Measurements from ENCODE around the gene CCDC116. TPM values are rescaled to one million over a fixed set of nuclear protein-coding genes. Genes with fewer than 3 reads are reported as not detected.
"Not testable (repeated sequence)": the region's sequence is repeated elsewhere in the genome, so short reads cannot be mapped to it uniquely, and the experiment has no call there.

Gene CCDC116
- total RNA-seq, 4 donors from 2014 or later: 0.31 to 0.46 (median 0.36) TPM; not detected in 1

GRCh38 chr22:21591695-21592094 is 40.9 kb upstream of the CCDC116 start:
- ATAC-seq (ENCODE audit: low FRiP score) (no peak), DNase-seq (ENCODE audit: low spot score) (no peak)
- no peak for TF ChIP-seq CTCF (IDR thresholded peaks at IDR 0.05)

GRCh38 chr22:21592422-21592821 is 40.1 kb upstream of the CCDC116 start:
- TF ChIP-seq CTCF (IDR thresholded peaks at IDR 0.05): no peak
- DNase-seq (ENCODE audit: low spot score): no peak
- ATAC-seq (ENCODE audit: low FRiP score): no peak

GRCh38 chr22:21593406-21594232 is 38.9 kb upstream of the CCDC116 start:
- ATAC-seq (ENCODE audit: low FRiP score) (no peak), DNase-seq (ENCODE audit: low spot score) (no peak)
- TF ChIP-seq CTCF (IDR thresholded peaks at IDR 0.05): no peak

GRCh38 chr22:21594865-21595452 is 37.6 kb upstream of the CCDC116 start:
- TF ChIP-seq CTCF (IDR thresholded peaks at IDR 0.05): no peak
- ATAC-seq (ENCODE audit: low FRiP score) (no peak), DNase-seq (ENCODE audit: low spot score) (no peak)

- not testable (repeated sequence) for DNase-seq (ENCODE audit: low spot score); ATAC-seq (ENCODE audit: low FRiP score)
These were observed 36.0 kb upstream of the CCDC116 start for GRCh38 chr22:21596356-21597135.

- DNase-seq (ENCODE audit: low spot score) (no peak), ATAC-seq (ENCODE audit: low FRiP score) (no peak)
- TF ChIP-seq CTCF (IDR thresholded peaks at IDR 0.05): no peak
These were observed 34.3 kb upstream of the CCDC116 start for GRCh38 chr22:21598302-21598701.
